HG02623 (cell line): ENCODE results near the gene REV3L.
"Not testable (repeated sequence)": the region's sequence is repeated elsewhere in the genome, so short reads cannot be mapped to it uniquely, and the experiment has no call there.

ENCODE experiments used
- ATAC-seq: cut with Tn5 transposase; IDR thresholded peaks from one replicate; pipeline ENCODE4 v1.9.1; 2021; ENCODE audit warnings: moderate library complexity; ENCODE audit not compliant: unreplicated experiment

REV3L gene

DNA sequence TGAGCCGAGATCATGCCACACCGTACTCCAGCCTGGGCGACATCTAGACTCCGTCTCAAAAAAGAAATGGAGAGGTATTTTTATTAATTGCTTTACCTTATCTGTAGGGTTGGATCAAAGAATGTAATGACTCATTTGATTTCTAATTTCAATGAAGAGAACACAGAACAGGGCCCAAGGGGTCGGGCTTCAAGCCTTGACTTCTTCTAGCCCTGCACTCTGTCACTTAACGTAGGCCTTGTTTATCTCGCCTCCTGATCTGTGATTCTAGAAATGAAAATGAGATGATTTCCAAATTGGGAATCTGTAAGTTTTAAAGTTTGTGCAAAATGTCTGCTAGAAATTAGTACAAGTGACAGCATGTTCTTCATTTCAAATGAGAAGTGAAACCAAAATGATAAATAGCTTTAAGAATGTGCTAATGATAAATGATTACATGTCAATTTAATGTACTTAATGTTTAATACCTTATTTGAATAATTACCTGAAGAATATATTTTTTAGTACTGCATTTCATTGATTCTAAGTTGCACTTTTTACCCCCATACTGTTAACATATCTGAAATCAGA lies 215.2 kb downstream of the REV3L start:
- ATAC-seq: no peak

DNA sequence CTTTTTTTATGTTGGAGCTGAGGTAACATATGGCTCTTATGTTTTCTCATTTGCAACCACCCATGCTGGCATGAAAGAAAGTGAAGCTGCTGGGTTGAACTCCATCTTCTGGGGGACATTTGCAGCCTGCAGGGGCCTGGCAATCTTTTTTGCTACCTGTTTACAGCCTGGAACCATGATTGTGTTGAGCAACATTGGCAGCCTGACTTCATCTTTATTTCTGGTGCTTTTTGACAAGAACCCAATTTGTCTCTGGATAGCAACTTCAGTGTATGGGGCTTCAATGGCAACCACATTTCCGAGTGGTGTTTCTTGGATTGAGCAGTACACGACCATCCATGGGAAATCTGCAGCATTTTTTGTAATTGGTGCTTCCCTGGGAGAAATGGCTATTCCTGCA lies 216.7 kb downstream of the REV3L start:
- no peak for ATAC-seq

DNA sequence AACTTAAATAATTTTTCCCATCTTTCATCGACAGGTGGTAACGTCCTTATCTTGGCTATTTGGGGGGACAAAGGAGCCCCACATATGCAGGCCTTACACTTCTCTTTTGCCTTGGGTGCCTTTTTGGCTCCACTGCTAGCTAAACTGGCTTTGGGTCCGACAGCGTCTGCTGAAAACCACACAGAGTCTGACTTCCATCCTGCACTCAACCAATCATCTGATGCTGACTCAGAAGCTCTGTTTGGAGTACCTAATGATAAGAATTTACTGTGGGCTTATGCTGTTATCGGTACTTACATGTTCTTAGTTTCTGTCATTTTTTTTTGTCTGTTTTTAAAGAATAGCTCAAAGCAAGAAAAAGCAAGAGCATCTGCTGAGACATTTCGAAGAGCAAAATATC lies 217.2 kb downstream of the REV3L start:
- ATAC-seq: no peak

DNA sequence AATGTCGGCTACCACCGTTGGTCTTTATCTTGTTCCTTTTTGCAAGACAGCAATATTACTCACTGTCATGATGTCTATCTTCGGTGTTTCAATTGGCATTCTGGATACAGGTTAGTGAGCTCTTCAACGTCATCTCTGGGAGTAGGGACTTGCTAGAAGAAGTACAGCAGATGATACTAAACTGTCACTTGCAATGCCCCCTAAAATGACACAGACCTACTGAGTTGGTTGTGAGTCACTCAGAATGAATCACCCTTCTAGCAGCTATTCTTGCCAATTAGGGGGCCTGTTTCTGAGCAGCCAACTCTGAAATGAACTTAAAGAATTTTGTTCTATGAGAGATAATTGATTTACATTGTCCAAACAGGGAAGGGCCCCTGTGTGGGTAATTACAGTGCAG lies 219.2 kb downstream of the REV3L start:
- ATAC-seq: no peak

DNA sequence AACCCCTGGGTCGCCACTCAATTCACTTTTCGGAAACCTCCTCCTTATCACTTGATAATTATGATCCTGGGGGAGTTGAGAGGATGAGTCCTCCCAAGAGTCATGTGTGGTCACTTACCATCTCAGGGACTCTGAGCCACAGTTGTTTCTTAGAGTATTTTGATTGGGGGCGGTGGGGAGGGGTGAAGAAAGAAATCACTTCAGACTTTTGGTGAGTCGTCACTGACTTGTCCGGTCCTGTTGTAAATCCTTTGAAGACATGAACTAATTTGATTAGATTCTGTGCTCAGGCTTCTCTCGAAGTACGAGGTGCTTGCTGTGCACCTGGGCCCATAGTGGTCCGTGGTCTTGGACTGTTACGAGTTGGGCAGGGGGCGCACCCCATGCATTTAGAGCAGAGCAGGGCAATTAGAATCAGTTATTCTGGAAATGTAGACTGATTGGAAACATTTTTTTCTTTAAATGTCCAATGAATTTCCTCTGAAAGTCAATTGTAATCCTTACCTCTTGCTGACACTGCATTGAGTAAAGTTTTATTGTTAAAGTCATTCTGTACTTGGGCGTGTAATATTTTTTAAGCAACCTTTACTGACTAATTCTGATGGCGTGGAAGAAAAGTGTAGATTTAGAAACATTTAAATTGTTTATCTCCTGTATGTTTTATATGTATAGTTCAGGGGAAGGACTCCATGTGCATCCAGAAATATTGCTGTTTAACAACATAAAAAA lies 222.3 kb downstream of the REV3L start:
- no peak for ATAC-seq

DNA sequence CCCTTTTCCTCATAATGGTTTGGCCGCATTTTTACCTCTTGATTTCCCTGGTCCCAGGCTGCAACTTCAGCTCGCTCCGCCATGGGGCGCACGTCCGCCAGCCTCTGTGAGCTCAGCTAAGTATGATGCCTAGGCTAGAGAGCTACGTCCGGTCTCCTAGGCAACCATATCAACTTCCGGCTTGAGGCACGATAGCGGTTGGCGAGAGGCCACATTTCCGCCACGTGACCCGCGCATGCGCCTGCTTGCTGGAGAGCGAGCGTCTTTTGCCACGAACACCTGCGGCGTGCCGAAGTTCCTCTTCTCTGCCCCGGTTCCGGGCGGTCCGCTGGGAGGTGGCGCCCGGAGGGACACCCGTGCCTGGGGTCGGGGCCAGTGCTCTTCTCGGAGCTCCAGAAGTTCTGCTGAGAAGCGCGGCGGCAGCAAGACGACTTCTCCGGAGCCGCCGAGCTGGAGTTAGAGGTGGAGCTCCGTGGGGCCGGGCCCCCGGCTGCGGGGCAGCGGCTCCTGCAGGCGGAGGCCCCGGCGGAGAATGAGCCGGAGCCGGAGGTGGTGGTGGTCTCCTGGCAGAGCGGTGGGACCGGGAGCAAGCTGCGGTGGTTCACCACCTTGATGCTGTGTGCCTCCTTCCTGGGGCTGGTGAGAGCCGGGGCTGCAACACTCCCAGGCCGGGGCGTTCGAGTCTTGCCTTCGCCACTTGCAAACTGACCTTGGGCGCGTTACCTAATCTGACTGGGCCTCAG lies 223.8 kb downstream of the REV3L start:
- peak; percentile 98 for ATAC-seq

DNA sequence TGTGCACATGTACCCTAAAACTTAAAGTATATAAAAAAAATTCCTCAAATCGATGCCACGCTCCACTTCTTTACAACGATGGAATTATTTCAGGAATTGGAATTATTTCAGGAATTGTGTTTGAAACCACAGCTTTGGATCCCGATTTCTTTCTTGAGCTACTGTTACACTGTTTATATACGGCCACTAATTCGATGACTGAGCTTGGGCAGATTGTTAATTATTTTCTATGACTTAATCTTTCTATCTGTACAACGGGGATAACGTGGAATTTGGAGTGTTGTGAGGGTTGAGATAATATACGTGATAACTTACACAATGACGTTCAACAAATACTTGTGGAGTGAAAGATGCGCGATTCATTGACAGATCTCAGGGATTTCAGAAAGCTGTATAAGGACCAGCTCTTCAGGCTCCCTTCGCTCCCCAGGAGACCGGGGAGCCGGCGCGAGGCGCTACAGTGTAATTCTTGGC lies 224.4 kb downstream of the REV3L start:
- ATAC-seq: no peak

DNA sequence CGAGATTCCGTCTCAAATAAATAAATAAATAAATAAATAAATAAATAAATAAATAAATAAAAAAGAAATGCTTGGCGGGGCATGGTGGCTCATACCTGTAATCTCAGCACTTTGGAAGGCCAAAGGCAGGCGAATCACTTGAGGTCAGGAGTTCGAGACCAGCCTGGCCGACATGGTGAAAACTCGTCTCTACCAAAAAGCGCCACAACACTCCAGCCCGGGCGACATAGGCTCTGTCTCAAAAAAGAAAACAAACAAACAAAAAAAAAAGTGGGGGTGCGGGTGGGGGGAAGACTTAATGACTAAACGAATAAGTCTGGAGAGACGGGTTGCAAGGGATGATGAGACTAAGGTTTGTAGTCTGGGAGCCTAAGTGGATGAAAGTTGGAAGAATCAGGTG lies 225.0 kb downstream of the REV3L start:
- no peak for ATAC-seq

DNA sequence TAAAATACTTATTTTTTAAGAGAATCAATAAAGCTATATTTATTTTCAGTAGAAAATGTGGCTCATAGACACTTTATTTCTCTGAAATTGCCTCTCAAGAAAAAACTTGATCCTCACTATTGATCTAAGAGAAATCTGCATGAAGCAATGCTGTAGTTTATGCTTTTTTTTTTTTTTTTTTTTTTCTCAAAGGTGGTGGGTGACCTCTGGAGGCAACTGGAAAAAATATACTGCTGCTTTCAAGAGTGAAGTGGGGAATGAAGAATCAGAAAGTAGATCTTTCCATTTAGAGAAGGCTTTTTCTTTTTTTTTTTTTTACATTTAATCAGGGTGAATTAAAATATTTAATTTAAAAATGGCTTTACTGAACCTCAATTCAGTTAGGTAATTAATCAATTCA lies 226.4 kb downstream of the REV3L start:
- no peak for ATAC-seq

DNA sequence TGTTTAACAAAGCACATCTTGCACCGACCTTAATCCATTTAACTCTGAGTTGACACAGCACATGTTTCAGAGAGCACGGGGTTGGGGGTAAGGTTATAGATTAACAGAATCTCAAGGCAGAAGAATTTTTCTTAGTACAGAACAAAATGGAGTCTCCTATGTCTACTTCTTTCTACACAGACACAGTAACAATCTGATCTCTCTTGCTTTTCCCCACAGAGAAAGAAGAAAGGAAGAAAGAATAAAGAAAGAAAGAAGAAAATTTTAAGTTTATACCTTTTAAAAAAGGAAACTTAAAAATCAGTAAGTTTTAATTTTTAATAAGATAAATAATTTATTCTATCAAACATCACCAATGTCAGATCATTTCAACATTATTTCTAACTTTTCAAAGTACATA lies 227.2 kb downstream of the REV3L start:
- ATAC-seq: not testable (repeated sequence)

DNA sequence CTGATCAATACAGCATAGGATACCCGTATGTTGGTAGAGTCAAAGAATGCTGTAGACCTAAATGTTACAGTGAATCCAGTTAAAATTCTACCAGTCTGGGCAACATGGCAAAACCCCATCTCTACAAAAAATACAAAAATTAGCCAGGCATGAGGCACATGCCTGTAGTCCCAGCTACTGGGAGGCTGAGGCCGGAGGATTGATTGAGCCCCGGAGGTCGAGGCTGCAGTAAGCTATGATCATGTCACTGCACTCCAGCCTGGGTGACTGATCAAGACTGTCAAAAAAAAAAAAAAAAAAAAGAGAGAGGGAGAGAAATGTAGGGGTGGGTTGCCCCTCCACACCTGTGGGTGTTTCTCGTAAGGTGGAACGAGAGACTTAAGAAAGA lies 228.2 kb downstream of the REV3L start:
- ATAC-seq: no peak

DNA sequence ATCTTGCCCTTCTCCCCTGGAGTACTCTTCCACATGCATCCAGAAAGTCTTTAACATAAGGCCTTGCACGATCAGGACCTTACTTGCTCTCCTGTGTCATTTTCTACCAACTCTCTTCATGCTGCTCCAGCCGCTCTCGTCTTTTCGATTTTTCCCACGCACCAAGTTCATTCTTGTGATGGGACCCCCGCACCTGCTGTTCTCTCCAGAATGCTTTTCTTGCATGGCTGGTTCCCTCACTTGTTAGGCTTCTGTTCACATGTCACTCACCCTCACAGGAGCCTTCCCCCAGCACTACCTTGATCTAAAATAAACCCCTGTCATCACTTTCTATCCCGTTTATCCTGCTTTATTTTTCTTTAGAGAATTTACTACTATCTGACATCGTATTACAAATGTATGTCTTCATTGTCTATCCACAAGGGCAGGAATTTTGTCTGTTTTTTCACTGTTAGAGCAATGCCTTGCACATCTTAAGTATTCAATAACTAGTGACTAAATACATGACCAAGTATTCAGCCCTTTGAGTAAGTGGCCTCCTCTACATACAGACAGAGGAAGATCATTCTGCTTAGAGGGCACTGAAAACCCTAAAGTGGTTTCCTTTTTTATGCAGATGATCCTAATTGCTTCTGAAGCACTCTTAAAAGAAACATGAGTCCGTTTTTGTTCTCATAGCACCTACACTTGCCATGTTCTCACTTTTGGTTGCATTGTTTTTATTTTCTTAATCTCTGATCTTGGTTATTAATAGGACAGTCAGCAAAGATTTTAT lies 228.8 kb downstream of the REV3L start:
- no peak for ATAC-seq

DNA sequence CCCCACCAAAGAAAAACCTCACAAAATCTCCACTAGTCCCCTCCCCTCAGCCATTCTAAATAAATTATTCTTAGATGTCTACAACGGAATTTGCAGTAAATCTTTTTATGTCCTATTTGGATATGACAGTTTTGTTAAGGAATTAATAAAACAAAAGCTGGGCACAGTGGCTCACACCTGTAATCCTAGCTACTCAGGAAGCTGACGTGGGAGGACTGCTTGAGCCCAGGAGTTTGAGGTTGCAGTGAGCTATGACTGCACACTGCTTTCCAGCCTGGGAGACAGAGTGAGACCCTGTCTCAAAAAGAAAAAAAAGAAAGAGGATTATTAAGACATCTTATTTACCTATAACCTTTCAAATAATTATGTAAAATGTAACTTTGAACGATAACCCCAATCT lies 230.3 kb downstream of the REV3L start:
- ATAC-seq: no peak

DNA sequence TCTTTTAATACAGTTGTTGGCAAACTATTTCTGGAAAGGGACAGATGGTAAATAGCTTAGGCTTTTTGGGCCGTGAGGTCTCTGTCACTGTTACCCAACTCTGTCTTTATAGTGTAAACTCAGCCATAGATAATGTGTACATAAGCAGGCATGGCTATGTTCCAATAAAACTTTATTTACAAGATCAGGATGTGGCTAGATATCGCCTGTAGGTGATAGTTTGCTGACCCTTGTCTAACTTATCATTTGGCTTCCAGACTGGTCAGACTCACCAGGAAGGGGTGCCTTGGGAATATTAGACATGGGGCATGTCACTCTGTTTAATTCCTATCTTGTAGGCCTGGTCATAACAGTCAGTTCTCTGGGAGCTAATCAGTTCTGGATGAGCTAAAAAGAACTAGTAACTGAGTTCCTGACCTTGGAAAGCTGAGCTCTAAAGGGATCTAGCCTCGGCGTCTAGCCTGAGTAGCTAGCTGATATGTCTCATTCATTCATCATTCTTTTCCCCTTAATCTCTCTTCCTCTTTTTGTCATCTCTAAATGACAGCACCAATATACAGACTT lies 232.1 kb downstream of the REV3L start:
- no peak for ATAC-seq
